Activated B cell treated with CpG ODN at 0.5 μM for 24 hours (primary cell): Measurements from ENCODE around the gene MYO16. TPM values are rescaled to one million over a fixed set of nuclear protein-coding genes. Genes with fewer than 3 reads are reported as not detected.

ENCODE experiments used
- ATAC-seq: fragments of 200-7000 bp; cut with Tn5 transposase; one replicate; pipeline ENCODE4 v1.10.0; 2021; ENCODE audit warnings: low read depth, mild to moderate bottlenecking, moderate library complexity
- CTCF ChIA-PET: fragments of 350-600 bp; sonication (Branson Sonifier 250); formaldehyde crosslinking; loops from one replicate; lab custom pipeline; 2021; ENCODE audit warnings: antibody characterized with exemption; lab: Charles Lee
- POLR2A ChIA-PET: fragments of 350-600 bp; sonication (Branson Sonifier 250); formaldehyde crosslinking; loops from one replicate; lab custom pipeline; 2021; ENCODE audit warnings: antibody characterized with exemption; lab: Charles Lee
- DNase-seq: peaks from one replicate; pipeline ENCODE4 v3.0.0; 2022
- H3K27ac Mint-ChIP-seq: one replicate; pipeline ENCODE4 v1.8.0; 2020; ENCODE audit warnings: mixed read lengths
- H3K27me3 Mint-ChIP-seq: one replicate; pipeline ENCODE4 v1.8.0; 2021; ENCODE audit warnings: mixed read lengths
- H3K36me3 Mint-ChIP-seq: one replicate; pipeline ENCODE4 v1.8.0; 2021; ENCODE audit warnings: low read depth, mixed read lengths
- H3K4me1 Mint-ChIP-seq: one replicate; pipeline ENCODE4 v1.8.0; 2021; ENCODE audit warnings: mixed read lengths
- H3K4me3 Mint-ChIP-seq: one replicate; pipeline ENCODE4 v1.8.0; 2020; ENCODE audit warnings: mild to moderate bottlenecking, mixed read lengths
- H3K9me3 Mint-ChIP-seq: one replicate; pipeline ENCODE4 v1.8.0; 2020; ENCODE audit warnings: mixed read lengths
- intact Hi-C: fragments of 100-400 bp; cut with micrococcal nuclease; formaldehyde crosslinking; loops from one replicate; pipeline ENCODE4 v1.15.1; 2024
- total RNA-seq: library from RNA; stranded (reverse); gene quantifications from 2 replicates; pipeline ENCODE4 v1.2.3, GENCODE V29; 2022
- TF ChIP-seq, protein P1 (sequence below): fragments of 200-600 bp; IDR thresholded peaks from one replicate; pipeline ENCODE4 v1.8.0; 2022; ENCODE audit warnings: antibody characterized with exemption, mild to moderate bottlenecking

MYO16 gene
- total RNA-seq, 1 donor from 2014 or later, result not detected

DNA sequence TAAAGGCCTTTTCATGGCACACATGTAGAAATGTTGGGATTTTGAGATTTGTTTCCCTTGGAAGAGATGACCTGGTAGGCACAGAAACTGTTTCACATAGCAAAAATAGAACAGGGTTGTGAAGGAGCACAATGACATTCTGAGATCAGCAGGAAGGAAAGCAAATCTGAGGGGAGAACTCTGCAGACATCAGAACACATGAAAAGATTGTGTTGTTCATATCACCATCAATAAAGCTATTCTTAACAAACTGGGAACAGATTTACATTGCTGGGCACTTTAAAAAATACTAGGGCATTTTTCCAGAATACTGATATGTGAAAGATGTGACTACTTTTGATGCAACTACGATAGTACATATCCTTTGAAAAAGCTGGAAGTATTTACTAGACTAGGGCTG lies 481.7 kb downstream of the MYO16 start:
- Mint-ChIP-seq H3K4me1 (no peaks in the 10 kb centered on the region), H3K27ac (no peak overlapping the region), H3K27me3 (peaks cover 12% of the 10 kb centered on the region), H3K9me3 (no peaks in the 10 kb centered on the region), H3K4me3 (no peak overlapping the region), H3K36me3 (no peaks in the 10 kb centered on the region)
- ChIA-PET CTCF (no interaction called here), POLR2A (no interaction called here)
- TF ChIP-seq, protein P1, sequence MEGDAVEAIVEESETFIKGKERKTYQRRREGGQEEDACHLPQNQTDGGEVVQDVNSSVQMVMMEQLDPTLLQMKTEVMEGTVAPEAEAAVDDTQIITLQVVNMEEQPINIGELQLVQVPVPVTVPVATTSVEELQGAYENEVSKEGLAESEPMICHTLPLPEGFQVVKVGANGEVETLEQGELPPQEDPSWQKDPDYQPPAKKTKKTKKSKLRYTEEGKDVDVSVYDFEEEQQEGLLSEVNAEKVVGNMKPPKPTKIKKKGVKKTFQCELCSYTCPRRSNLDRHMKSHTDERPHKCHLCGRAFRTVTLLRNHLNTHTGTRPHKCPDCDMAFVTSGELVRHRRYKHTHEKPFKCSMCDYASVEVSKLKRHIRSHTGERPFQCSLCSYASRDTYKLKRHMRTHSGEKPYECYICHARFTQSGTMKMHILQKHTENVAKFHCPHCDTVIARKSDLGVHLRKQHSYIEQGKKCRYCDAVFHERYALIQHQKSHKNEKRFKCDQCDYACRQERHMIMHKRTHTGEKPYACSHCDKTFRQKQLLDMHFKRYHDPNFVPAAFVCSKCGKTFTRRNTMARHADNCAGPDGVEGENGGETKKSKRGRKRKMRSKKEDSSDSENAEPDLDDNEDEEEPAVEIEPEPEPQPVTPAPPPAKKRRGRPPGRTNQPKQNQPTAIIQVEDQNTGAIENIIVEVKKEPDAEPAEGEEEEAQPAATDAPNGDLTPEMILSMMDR, result no peak
- ATAC-seq, result no peak
- intact Hi-C loops, result no loop called here
- DNase-seq, result no peak

GRCh38 chr13:109113427-109113826 lies 484.0 kb downstream of the MYO16 start:
- Mint-ChIP-seq H3K27ac (no peak overlapping the region), H3K9me3 (no peaks in the 10 kb centered on the region), H3K4me1 (no peaks in the 10 kb centered on the region), H3K27me3 (peaks cover 11% of the 10 kb centered on the region), H3K36me3 (no peaks in the 10 kb centered on the region), H3K4me3 (no peak overlapping the region)
- POLR2A ChIA-PET, result no interaction called here
- ATAC-seq, result no peak
- TF ChIP-seq, protein P1, result no peak
- CTCF ChIA-PET, result no interaction called here
- intact Hi-C loops, result no loop called here
- no peak for DNase-seq

GRCh38 chr13:109114162-109114561 lies 484.8 kb downstream of the MYO16 start:
- ChIA-PET CTCF (no interaction called here), POLR2A (no interaction called here)
- peaks cover 7% of the 10 kb centered on the region for H3K27me3 Mint-ChIP-seq
- H3K36me3 Mint-ChIP-seq, result no peaks in the 10 kb centered on the region
- ATAC-seq (no peak), DNase-seq (no peak)
- H3K4me1 Mint-ChIP-seq, result no peaks in the 10 kb centered on the region
- H3K27ac Mint-ChIP-seq, result no peak overlapping the region
- TF ChIP-seq, protein P1, result no peak
- no peaks in the 10 kb centered on the region for H3K9me3 Mint-ChIP-seq
- intact Hi-C loops, result no loop called here
- no peak overlapping the region for H3K4me3 Mint-ChIP-seq

- H3K4me3 Mint-ChIP-seq, result no peak overlapping the region
- H3K27ac Mint-ChIP-seq, result no peak overlapping the region
- no peaks in the 10 kb centered on the region for H3K4me1 Mint-ChIP-seq
- DNase-seq (no peak), ATAC-seq (no peak)
- ChIA-PET CTCF (no interaction called here), POLR2A (no interaction called here)
- intact Hi-C loops, result no loop called here
- H3K36me3 Mint-ChIP-seq, result no peaks in the 10 kb centered on the region
- H3K9me3 Mint-ChIP-seq, result no peaks in the 10 kb centered on the region
- peaks cover 5% of the 10 kb centered on the region for H3K27me3 Mint-ChIP-seq
- TF ChIP-seq, protein P1, result no peak
Observed at GRCh38 chr13:109114991-109115390, 485.6 kb downstream of the MYO16 start.

DNA sequence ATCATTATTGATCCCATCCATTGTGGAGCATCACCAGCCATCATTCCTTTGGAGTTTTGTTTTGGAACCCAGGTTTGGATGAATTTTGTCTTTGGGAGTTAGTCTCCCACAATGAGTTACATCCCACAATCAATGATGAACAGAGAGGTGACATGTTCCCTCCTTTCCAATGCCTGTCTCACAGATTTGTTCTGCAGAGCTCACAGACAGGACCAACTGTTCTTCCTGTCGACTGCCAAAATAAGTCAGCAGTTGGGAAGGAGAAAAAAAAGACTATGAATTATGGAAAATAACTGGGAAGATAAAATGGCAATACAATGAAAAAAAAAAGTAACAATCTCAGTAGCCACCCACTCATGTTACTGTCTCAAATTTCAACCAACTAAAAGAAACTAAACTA lies 489.1 kb downstream of the MYO16 start:
- no peaks in the 10 kb centered on the region for H3K4me1 Mint-ChIP-seq
- no peak overlapping the region for H3K4me3 Mint-ChIP-seq
- CTCF ChIA-PET, result no interaction called here
- ATAC-seq (no peak), DNase-seq (no peak)
- POLR2A ChIA-PET, result no interaction called here
- H3K36me3 Mint-ChIP-seq, result no peaks in the 10 kb centered on the region
- H3K27me3 Mint-ChIP-seq, result peaks cover 4% of the 10 kb centered on the region
- H3K27ac Mint-ChIP-seq, result no peak overlapping the region
- TF ChIP-seq, protein P1, result no peak
- intact Hi-C loops, result no loop called here
- H3K9me3 Mint-ChIP-seq, result no peaks in the 10 kb centered on the region
